Right atrium auricular region (tissue), 2 donors: ENCODE data around the gene ATXN1. TPM values are rescaled to one million over a fixed set of nuclear protein-coding genes. Genes with fewer than 3 reads are reported as not detected.

Source experiments
- DNase-seq: peaks from one replicate; pipeline ENCODE4 v3.0.0-alpha.2; 2019; ENCODE audit warnings: low spot score
- H3K27ac ChIP-seq, 2 donors: fragments of 200-600 bp; sonication (generic); 1 replicate in 1 of 2; 2 replicates in 1 of 2; pipeline ENCODE4 v1.5.1; 2016 to 2019
- H3K27me3 ChIP-seq, 2 donors: fragments of 200-600 bp; sonication (generic); one replicate each; pipeline versions ENCODE4 v1.5.1 to v1.6.0; 2017 to 2019
- H3K36me3 ChIP-seq: fragments of 200-600 bp; sonication (generic); one replicate; pipeline ENCODE4 v1.5.1; 2016
- H3K4me1 ChIP-seq, 2 donors: fragments of 200-600 bp; sonication (generic); one replicate each; pipeline versions ENCODE4 v1.5.1 to v1.6.0; 2017 to 2019
- H3K4me3 ChIP-seq, 2 donors: fragments of 200-600 bp; sonication (generic); 1 replicate in 1 of 2; 2 replicates in 1 of 2; pipeline ENCODE4 v1.5.1; 2017 to 2019; ENCODE audit warnings: mild to moderate bottlenecking in 1 of 2, moderate library complexity in 1 of 2
- H3K9me3 ChIP-seq, 2 donors: fragments of 200-600 bp; sonication (generic); one replicate each; pipeline ENCODE4 v1.5.1; 2019
- CTCF ChIP-seq, 2 donors: fragments of 200-600 bp; sonication (generic); IDR thresholded peaks; one replicate each; pipeline ENCODE4 v1.5.1; 2019; ENCODE audit warnings: antibody characterized with exemption in 2 of 2
- total RNA-seq, 2 donors: library from RNA; depleted of rRNA; stranded (reverse); fragments of >200 nt; gene quantifications; one replicate each; pipeline ENCODE4 v1.1.0, GENCODE V29; 2016

ATXN1 gene
- total RNA-seq, 2 donors from 2014 or later: 41.8 to 62.0 TPM

- no peaks in the 10 kb centered on the region for H3K36me3 ChIP-seq
- H3K27me3 ChIP-seq: no peaks in the 10 kb centered on the region
- no peak for DNase-seq
- no peak overlapping the region for H3K4me3 ChIP-seq
- H3K27ac ChIP-seq: no peak overlapping the region
- peaks cover 0 to 69% of the 10 kb centered on the region in 2 donors for H3K4me1 ChIP-seq
- no peaks in the 10 kb centered on the region for H3K9me3 ChIP-seq
- TF ChIP-seq CTCF (IDR thresholded peaks at IDR 0.05): no peak
Measured at GRCh38 chr6:16336056-16336818, 425.0 kb downstream of the ATXN1 start.

DNA sequence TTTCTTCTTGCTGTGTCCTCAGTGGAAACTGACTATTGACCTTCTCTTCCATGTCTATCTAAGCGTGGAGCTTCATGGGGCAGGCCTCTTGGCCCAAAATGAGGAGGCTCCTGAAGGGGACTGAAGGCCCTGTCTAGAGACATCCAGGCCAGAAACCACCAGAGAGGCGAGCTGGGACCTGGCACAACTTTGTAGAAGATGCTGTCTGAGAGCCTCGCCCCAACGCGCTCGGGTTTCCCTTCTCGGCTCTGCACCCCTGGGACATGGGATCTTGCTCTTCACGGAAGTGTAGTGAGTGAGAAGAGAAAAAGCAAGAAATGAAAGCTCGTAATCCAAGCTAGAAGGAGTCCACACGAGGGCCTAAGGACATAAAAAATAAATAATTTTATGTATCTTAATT is 426.1 kb downstream of the ATXN1 start:
- Histone ChIP-seq H3K9me3 (no peaks in the 10 kb centered on the region), H3K27ac (peak overlapping the region in 1 of 2 donors; percentile 28), H3K4me3 (no peak overlapping the region), H3K4me1 (peaks cover 0 to 71% of the 10 kb centered on the region in 2 donors), H3K27me3 (no peaks in the 10 kb centered on the region), H3K36me3 (no peaks in the 10 kb centered on the region)
- no peak for DNase-seq
- TF ChIP-seq CTCF (IDR thresholded peaks at IDR 0.05): no peak

GRCh38 chr6:16334671-16335070 is 426.6 kb downstream of the ATXN1 start:
- DNase-seq: peak; percentile 79
- no peaks in the 10 kb centered on the region for H3K36me3 ChIP-seq
- TF ChIP-seq CTCF (IDR thresholded peaks at IDR 0.05): no peak
- peak overlapping the region in 1 of 2 donors; percentile 28 for H3K27ac ChIP-seq
- H3K4me1 ChIP-seq: peaks cover 0 to 71% of the 10 kb centered on the region in 2 donors
- H3K4me3 ChIP-seq: no peak overlapping the region
- no peaks in the 10 kb centered on the region for H3K27me3 ChIP-seq
- H3K9me3 ChIP-seq: no peaks in the 10 kb centered on the region

DNA sequence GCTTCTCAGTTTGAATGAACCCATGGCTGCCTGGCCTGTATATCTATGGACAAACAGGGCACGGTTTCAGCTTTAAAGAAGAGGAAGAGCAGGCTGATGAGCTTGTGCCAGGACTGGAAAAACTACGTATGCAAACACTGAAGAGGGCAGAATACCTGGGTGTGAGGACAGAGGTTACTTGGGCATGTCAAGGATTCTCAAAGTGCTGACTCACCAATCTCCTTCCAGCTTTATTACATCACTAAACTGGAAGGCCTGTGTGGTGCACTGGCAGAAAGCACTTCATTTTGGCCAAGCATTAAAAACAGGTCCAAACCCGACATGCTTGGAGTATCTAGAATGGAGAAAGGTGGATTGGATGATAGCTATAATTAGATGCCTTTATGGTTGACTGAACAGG is 427.7 kb downstream of the ATXN1 start:
- no peak overlapping the region for H3K27ac ChIP-seq
- no peaks in the 10 kb centered on the region for H3K27me3 ChIP-seq
- TF ChIP-seq CTCF (IDR thresholded peaks at IDR 0.05): no peak
- H3K36me3 ChIP-seq: no peaks in the 10 kb centered on the region
- DNase-seq: no peak
- H3K4me3 ChIP-seq: no peak overlapping the region
- no peaks in the 10 kb centered on the region for H3K9me3 ChIP-seq
- H3K4me1 ChIP-seq: peaks cover 0 to 61% of the 10 kb centered on the region in 2 donors

DNA sequence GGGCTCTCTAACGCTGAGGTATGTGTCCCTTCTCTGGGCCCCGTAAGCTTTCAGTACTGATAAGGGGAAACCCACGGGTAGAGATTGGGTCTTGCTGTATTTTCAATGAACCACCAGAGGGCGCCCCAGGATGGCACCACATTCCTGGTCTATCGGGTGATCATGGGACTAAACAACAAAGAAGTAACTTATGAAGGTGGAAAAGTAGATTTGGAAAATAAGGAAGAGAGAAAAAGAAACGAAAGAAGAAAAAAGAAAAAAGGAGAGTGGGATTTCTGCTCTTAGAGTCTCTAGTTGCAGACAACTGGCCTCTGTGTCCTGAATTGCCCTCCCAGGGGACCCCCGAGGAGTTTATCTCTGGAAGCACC is 429.1 kb downstream of the ATXN1 start:
- Histone ChIP-seq H3K9me3 (no peaks in the 10 kb centered on the region), H3K36me3 (peaks cover 2% of the 10 kb centered on the region), H3K27ac (peak overlapping the region in 1 of 2 donors; percentile 5), H3K4me1 (peaks cover 0 to 47% of the 10 kb centered on the region in 2 donors), H3K27me3 (no peaks in the 10 kb centered on the region), H3K4me3 (no peak overlapping the region)
- peak; percentile 73 to 91 for TF ChIP-seq CTCF (IDR thresholded peaks at IDR 0.05)
- peak; percentile 91 for DNase-seq
